Stromal cell of bone marrow (primary cell): ENCODE measurements around the gene R3HDM4.
"Not testable (repeated sequence)": the region's sequence is repeated elsewhere in the genome, so short reads cannot be mapped to it uniquely, and the experiment has no call there.

Source experiments
- DNase-seq: peaks from one replicate; pipeline ENCODE4 v3.0.0-alpha.2; 2012; ENCODE audit warnings: low read depth

The R3HDM4 gene

GRCh38 chr19:913080-913748 lies at the start of gene R3HDM4:
R3HDM4 (minus strand) TSS chr19:913219; CDS start chr19:913157, 62 bp downstream.
- no peak for DNase-seq

GRCh38 chr19:961866-962620 lies 49.0 kb upstream of the R3HDM4 start:
- DNase-seq: no peak

DNA sequence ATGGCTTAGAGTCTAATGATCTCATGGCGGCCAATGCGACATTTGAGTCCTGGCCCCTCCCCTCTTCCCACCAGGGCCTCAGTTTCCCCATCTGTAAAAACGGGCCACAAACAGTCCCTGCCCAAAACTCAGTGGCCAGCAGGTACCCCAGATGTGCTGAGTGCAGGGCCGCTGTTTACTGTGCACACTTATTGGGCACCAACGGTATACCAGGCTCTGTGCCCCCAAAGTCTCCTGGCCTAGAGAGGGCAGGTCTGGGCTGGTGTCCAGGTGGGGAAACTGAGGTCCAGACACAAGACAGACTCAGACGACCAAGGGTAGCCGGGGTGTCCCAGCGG lies 47.6 kb upstream of the R3HDM4 start:
- no peak for DNase-seq

DNA sequence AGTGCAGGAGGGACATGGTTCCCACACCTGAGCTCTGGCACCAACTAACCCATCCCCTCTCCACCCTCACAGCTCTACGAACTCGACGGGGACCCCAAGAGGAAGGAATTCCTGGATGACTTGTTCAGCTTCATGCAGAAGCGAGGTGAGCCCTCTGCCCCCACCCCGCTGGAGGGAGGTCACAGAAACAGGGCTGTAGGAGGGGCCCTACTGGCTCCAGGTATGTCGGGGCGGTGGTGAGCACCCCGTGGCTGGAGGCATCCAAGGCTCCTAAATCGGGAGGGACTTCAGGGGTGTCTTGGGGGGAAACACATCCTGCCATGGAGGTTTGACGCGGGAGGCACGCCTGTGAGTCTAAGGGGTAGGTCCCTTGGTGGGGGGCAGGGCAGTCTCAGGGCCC lies 47.0 kb upstream of the R3HDM4 start:
- DNase-seq: no peak

GRCh38 chr19:958967-959855 lies 46.2 kb upstream of the R3HDM4 start:
- no peak for DNase-seq

- DNase-seq: not testable (repeated sequence)
These were observed 44.6 kb upstream of the R3HDM4 start for GRCh38 chr19:957578-957977.

DNA sequence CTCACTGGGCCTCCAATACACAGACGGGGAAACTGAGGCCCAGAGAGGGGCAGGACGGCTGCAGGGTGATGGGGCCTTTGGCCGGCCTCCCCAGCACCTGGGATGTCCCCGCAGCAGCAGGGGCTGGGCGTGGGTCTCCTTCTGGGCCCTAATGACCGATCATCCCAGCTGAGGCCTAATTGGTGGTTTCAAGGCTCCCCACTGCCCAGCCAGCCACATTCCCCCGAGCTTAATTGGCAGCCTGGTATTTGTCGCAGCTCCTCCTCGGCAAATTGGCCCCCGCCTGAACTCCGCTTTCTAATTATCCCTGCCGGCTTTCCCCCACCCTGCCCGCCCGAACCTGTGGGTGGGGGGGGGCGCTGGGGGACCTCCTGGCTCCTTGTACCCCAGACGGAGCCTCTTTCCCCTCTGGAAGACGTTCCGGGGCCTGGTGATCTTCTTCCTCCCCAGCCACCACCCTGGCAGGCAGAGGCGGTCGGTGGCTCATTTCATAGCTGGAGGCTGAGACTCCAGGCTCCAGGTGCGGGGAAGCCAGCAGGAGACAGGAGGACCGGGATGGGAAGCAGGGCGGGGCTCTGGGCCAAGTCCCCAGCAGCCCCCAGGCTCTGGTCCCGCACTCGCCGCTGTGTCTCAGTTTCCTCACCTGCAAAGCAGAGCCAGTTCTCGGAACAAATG lies 43.9 kb upstream of the R3HDM4 start:
- DNase-seq: no peak

DNA sequence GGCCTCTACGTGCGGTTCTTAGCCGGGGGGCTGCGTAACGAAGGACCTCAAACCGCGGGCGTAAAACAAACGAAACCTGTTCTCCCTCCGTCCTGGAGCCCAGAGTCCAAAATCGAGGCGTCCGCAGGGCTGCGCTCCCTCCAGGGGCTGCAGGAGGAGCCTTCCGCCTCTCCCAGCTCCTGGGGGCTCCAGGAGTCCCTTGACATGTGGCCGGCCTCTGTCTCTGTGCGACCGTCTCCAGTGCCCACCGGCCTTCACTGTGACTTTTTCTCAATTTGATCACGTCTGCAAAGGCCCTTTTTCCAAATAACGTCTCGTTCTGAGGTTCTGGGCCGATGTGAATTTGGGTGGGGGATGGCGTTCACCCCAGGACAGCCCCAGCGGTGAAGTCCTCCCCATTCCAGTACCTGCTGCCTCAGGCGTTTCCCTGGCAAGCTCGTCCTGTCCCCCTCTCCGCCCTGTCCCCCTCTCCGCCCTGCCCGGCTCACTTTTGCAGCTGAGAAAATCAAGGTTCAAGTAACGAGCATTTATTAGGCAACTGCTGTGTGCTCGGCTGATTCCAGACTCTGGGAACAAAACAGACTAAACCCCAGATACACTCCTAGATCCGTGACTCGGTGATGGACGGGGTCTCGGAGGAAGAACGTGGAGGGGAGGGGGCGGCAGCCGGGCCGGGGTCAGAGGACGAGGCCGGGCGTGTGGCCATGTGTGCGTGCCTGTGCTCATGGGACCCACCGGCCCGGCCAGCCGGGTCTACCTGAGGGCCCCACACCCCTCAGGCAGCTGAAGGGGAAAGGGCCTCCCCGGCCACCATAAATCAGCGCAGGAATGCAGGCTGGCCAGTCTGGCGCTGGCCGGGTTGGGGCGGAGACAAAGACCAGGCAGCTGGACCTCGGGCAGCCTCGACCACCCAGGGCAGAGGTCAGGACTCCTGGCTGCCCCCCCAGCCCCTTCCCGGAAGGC lies 43.1 kb upstream of the R3HDM4 start:
- DNase-seq: no peak

GRCh38 chr19:954672-955494 lies 41.9 kb upstream of the R3HDM4 start:
- no peak for DNase-seq

- DNase-seq: no peak
These were observed 41.3 kb upstream of the R3HDM4 start for GRCh38 chr19:954272-954671.

DNA sequence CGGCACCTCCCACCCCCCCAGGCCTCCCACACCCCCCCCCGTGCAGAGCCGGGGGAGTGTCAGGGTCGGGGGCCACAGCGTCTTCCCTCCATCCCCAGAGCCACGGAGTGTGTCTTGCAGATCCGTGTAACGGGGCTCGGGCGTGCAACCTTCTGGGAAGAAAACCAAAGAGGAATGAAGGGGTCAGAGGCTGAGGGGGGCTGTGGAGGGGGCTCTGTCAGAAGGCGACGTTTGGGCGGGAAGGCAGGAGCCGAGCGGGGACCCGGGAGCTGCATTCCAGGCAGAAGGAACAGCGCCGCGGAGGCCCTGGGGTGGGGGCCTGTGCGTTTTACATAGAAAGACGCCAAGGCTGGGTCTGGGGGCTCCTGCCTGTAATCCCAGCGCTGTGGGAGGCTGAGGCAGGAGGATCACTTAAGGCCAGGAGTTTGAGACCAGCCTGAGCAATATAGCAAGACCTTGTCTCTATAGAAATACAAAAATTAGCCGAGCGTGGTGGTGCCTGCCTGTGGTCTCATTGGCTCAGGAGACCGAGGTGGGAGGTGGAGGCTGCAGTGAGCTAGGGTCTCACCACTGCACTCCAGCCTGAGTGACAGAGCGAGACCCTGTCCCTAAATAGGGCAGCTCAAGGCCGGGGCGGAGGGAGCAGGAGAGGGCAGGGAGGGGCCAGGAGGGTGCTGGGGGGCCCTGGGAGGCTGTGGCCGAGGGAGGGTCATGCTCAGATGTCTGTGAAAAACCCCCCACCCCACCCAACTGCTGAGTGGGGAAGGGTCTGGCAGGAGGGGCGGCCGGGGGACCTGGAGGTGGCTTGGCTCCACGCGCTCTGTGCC lies 40.6 kb upstream of the R3HDM4 start:
- DNase-seq: no peak

DNA sequence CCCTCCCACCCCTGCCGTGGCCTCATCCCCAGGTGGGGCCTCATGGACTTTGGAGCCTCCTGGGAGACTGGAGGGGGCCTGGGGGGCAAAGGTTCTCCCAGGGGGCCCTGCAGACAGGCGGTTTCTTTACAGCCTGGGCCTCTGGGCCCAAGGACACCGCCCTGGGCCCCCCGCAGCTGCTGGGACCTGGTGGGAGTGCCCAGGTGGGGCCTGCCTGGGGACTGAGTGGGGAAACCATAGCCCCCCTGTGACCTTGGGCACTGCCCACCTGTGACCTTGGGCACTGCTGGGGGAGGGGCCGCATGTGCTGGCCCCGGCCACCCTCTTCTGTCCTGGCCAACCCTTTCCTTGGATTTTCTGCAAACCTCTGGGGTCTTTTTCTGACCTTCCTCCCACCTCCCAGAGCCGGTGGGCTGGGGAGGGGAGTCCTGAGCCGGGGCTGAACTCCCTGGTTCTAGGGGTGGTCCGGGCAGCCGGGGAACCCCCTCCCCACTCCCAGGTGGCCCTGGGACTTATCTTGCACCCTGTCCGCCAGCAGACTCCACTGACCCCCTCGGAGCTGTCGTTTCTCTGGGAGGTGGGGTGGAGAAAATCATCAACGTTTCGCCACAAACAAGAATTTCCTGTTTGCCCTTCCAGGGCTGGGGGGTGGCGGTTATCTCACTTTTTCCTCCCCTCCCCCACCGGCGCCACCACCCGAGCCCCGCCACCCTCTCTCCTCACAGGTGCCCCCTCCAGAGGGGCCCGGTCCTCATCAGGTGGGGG lies 39.8 kb upstream of the R3HDM4 start:
- DNase-seq: no peak

DNA sequence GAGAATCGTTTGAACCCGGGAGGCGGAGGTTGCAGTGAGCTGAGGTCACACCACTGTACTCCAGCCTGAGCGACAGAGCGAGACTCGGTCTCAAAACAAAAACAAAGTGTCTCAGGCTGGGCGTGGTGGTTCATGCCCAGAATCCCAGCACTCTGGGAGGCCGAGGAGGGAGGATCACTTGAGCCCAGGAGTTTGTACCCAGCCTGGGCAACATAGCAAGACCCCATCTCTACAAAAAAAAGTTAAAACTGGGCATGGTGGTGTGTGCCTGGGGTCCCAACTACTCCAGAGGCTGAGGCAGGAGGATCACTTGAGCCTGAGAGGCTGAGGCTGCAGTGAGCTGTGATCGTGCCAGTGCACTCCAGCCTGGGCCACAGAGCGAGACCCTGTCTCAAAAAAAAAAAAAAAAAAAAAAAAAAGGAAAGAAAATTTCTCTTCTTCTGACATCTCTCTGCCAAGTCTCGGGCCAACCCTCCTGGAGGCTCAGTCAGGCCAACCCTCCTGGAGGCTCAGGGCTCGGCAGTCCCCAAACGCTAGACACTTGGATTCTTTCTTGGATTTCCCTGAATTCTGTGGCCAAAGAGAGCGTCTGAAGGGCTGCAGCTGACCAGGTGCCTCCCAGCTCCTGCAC lies 39.1 kb upstream of the R3HDM4 start:
- DNase-seq: no peak

DNA sequence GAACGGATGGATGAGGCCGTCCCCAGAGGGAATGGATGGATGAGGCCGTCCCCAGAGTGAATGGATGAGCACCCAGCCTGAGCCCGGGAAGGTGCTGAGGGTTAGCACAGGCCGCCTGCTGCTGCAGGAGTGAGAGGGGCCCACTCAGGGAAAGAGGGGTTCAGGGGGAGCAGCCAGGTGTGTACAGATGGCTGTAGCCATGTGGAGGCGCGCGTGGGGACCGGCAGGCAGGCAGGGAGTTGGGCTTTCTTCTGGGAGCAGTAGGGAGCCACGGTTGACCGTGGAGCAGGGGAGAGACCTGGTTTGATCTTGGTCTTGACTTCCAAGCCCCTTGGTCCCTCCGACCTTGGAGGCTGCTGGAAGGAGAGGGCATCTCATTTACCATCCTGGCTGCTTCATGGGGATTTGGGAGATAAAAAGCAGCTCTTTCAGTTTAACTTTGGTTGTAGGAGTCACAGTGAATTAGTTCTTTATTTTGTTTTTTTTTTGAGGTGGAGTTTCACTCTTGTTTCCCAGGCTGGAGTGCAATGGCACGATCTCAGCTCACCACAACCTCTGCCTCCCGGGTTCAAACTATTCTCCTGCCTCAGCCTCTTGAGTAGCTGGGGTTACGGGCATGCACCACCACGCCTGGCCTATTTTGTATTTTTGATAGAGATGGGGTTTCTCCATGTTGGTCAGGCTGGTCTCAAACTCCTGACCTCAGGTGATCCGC lies 37.5 kb upstream of the R3HDM4 start:
- DNase-seq: no peak

GRCh38 chr19:948842-949496 lies 36.0 kb upstream of the R3HDM4 start:
- DNase-seq: no peak

- DNase-seq: no peak
These were observed 34.9 kb upstream of the R3HDM4 start for GRCh38 chr19:947707-948539.
